Iris pigment epithelial cell (primary cell): ENCODE data around the gene KRTAP5-5.
"Not testable (repeated sequence)": the region's sequence is repeated elsewhere in the genome, so short reads cannot be mapped to it uniquely, and the experiment has no call there.

ENCODE experiments used
- DNase-seq: peaks from one replicate; pipeline ENCODE4 v3.0.0-alpha.2; 2011; ENCODE audit warnings: low read depth

The KRTAP5-5 gene, protein sequence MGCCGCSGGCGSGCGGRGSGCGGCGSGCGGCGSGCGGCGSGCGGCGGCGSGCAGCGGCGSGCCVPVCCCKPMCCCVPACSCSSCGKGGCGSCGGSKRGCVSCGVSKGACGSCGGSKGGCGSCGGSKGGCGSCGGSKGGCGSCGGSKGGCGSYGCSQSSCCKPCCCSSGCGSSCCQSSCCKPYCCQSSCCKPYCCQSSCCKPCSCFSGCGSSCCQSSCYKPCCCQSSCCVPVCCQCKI

DNA sequence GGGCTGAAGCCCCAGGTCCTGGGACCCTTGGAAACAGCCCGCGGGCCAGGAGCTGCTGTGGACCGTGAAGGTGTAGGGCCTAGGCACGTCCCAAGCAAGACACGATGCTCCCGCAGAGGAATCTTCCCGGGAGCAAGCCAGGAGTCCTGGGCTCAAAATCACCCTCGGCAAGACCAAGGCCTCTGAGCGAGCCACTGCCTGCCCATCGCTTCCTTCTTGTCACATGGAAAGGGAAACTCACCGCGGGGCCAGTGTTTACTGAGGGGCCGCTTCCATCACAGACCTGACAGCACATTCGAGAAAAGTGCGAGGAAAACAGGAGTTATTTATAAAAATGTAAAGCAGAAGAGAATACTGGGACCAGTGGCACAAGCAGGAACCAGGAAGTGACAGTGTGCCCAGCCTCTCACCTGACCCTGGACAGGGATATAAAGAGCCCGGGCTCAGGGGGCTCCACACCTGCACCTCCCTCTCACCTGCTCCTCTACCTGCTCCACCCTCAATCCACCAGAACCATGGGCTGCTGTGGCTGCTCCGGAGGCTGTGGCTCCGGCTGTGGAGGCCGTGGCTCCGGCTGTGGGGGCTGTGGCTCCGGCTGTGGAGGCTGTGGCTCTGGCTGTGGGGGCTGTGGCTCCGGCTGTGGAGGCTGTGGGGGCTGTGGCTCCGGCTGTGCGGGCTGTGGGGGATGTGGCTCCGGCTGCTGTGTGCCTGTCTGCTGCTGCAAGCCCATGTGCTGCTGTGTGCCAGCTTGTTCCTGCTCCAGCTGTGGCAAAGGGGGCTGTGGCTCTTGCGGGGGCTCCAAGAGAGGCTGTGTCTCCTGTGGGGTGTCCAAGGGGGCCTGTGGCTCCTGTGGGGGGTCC, at the start of gene KRTAP5-5:
KRTAP5-5 (plus strand) TSS at position 450 of the 860 bp plus-strand sequence; CDS start at position 516, 66 bp downstream.
- DNase-seq, result no peak

GRCh38 chr11:1581976-1582375, 47.6 kb upstream of the KRTAP5-5 start:
- DNase-seq, result no peak

- not testable (repeated sequence) for DNase-seq
Measured at GRCh38 chr11:1582909-1583308, 46.7 kb upstream of the KRTAP5-5 start.

DNA sequence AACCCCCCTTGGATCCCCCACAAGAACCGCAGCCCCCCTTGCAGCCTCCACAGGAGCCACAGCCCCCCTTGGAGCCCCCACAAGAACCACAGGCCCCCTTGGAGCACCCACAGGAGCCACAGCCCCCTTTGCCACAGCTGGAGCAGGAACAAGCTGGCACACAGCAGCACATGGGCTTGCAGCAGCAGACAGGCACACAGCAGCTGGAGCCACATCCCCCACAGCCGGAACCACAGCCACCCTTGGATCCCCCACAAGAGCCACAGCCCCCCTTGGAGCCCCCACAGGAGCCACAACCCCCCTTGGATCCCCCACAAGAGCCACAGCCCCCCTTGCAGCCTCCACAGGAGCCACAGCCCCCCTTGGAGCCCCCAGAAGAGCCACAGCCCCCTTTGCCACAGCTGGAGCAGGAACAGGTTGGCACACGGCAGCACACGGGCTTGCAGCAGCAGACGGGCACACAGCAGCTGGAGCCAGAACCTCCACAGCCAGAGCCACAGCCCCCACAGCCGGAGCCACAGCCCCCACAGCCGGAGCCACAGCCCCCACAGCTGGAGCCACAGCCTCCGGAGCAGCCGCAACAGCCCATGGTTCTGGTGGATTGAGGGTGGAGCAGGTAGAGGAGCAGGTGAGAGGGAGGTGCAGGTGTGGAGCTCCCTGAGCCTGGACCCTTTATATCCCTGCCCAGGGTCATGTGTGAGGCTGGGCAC, 44.8 kb upstream of the KRTAP5-5 start, which contains the start of gene KRTAP5-1:
KRTAP5-1 (minus strand) TSS at position 623 of the 710 bp plus-strand sequence; CDS start at position 589, 34 bp downstream.
- DNase-seq, result not testable (repeated sequence)

DNA sequence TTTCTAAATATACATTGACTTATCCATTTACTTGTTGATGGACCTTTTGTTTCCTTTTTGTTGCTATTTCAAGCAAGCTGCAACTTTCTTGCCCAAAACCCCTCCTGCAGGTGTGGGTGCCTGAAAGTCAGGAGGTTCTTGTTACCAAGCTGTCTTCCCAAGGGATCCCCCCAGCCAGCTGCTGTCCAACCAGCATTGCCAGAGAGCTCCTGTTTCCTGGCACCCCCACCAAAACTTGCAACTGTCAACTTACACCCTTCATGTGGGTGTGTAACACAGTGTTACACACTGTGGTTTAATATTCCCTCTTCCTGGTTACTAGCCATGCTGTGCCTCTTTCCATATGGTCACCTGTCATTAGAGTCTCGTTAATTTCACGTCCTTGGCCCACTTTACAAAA, 42.9 kb upstream of the KRTAP5-5 start:
- DNase-seq, result no peak

DNA sequence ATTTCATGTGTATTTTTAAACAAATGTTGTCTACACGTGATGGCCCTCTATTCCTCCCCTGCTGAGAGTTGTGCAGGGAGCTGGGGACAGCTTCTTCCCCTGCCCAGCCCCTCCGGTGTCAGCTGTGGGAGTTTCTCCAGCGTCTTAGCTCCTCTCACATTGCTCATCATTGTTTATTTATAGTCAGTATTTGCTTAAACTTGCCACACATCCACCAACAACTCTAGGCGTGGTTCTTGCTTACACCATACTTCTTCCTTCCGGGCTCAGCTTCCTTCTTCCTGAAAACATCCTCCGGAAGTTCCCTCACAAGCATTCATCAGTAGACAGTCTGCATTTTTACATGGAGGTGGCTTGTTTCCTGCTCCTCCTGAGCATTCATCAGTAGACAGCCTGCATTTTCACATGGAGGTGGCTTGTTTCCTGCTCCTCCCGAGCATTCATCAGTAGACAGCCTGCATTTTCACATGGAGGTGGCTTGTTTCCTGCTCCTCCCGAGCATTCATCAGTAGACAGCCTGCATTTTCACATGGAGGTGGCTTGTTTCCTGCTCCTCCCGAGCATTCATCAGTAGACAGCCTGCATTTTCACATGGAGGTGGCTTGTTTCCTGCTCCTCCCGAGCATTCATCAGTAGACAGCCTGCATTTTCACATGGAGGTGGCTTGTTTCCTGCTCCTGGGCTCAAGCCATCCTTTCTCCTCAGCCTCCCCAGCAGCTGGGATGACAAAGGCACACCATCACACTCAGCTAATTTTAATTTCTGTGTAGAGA, 40.2 kb upstream of the KRTAP5-5 start:
- not testable (repeated sequence) for DNase-seq

DNA sequence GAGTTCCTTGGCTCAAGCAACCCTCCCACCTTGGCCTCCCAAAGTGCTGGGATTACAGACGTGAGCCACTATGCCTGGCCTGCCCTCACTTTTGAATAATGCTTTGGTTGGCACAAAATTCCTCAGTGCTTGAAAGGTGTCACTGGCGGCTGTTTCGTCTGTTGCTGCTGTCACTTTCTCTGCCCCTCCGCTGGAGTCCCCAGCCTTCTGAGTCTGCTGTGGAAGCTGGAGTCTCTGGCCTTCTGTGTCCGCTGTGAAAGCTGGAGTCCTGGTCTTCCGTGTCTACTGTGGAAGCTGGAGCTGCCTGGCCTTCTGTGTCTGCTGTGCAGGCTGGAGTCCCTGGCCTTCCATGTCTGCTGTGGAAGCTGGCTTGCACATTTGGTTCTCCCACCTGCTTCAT, 39.6 kb upstream of the KRTAP5-5 start:
- DNase-seq, result no peak

DNA sequence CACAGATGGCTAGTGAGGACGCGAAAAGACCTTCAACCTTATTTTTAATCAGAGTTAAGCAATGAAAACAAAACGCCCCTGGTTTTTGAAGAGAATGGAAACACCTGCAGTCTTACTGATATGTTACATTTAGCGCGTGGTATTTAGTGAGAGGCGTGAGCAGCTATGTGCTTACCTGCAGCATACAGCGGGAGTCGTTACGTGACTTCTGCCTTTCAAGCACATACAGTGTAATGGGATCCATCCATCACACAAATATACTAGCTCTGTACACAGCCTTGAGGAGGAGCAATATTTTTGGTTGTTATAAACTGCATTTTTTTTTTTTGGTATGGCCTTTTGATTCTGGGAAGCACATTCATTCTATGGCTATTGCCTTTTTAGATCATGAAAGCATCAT, 36.9 kb upstream of the KRTAP5-5 start:
- DNase-seq, result no peak

DNA sequence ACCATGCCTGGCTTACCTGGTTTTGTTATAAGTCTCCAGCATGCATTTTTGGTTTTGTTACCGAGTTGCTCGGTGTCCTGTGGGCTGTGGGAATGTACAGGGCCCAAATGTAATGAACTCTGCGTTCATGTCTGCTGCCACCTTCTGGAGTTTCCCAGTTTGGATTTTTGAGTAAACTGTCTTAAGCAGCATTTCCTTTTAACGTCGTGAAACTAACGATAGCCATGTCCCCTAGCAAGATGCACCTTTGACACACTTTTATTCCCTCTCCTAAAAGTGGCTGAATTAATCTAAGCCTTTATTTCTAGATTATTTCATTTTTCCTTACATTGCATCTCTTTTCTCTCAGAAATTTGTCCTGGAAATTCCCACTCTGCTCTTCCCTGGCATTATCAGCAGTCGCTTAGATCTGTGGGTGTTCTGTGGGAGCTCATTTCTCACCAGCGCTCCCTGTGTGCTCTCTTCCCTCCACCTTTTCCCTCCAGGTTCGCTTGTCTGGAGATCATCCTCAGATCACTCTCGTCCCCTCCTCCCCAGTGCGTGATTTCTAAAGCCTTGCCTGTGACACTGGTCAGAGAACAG, 33.5 kb upstream of the KRTAP5-5 start:
- not testable (repeated sequence) for DNase-seq

GRCh38 chr11:1596576-1597121, 32.9 kb upstream of the KRTAP5-5 start:
- not testable (repeated sequence) for DNase-seq

GRCh38 chr11:1597331-1597993, 32.1 kb upstream of the KRTAP5-5 start:
- DNase-seq, result no peak

- DNase-seq, result no peak
Measured at GRCh38 chr11:1597994-1598380, 31.6 kb upstream of the KRTAP5-5 start, which contains the start of gene KRTAP5-2. Gene KRTAP5-2 (minus strand): TSS chr11:1598294. CDS start chr11:1598250, 44 bp downstream.

DNA sequence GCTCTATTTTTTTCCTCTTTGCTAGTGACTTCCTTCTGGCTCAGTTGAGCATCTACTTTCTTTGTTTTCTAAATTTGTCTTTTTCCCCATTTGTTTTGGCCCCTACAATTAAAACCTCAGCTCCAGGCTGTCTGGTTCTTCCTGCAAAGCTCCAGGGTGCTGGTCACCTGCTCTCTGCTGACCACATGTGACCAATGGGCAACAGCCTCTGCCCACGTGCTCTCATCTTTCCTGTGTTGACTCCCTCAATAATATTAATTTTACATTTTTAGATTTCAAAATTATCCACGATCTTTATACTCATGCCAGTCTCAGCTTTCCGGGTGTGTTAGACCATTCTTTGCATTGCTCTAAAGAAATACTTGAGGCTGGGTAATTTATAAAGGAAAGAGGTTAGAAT, 31.2 kb upstream of the KRTAP5-5 start:
- DNase-seq, result not testable (repeated sequence)

- DNase-seq, result no peak
Measured at GRCh38 chr11:1598816-1599215, 30.8 kb upstream of the KRTAP5-5 start.

DNA sequence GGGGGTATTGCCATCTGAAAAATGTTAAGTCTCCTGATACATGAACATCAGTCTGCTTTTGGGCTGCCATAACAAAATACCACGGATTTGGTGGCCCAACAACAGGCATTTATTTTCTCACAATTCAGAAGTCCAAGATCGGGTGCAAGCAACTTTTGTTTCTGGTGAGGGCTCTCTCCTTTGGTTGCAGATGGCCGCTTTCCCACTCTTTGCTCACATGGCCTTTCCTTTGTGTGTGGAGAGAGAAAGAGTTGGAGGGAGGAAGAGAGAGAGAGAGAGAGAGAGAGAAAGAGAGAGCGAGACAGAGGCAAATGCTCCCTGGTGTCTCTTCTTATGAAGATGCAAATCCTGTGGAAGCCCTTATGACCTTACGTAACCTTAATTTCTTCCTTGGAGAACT, 28.9 kb upstream of the KRTAP5-5 start:
- DNase-seq, result no peak

DNA sequence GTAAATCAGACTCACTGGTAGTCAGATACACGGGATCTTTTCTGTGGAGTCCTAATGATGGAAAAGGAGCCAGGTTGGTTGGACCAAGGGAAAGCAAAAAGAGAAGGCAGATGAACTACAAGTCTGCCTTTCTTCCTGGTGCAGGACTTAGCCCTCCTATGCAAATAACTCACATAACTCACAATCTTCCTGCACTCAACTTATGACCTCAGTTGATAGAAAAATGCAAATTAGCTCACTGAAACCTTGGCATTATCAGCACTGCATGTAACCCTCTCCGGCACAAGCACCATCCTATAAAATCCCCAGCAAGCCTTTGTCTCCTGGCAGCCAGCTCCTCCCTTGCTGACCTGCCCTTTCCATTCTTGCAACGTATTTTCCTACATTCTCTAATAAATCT, 27.9 kb upstream of the KRTAP5-5 start:
- not testable (repeated sequence) for DNase-seq

DNA sequence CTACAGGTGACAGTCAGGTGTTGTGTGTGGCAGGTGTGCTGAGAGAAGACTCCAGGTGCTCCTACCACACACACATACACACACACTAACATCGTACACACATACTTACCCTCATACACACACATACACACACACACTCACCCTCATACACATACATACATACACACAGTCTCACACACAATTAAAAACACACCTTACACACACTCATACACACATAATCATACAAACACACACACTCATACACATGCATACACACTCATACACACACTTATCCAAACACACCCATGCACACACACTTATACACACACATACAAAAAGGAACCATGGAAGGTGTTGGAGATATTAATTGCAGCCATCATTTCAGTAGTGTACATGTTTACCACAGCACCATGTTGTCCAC, 25.9 kb upstream of the KRTAP5-5 start:
- no peak for DNase-seq

GRCh38 chr11:1604181-1604580, 25.4 kb upstream of the KRTAP5-5 start:
- no peak for DNase-seq

DNA sequence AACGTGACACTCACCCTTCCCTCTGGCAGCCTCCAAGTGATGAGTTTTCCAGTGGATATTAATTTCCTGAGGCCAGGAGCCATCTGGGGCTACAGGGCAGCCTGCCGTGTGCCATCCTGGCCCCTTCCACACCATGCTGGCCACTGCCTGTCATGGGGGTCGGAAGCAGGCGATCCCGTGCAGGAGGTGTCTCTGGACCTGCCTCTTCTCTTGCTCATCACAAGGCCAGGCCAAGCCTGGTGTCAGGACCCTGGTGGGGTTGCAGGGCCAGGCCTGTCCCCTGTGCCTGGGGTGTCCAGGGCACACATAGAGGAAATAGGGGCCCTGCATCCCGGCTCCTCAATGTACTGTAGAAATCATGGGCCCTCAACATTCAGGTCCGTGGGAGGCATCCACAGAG, 24.9 kb upstream of the KRTAP5-5 start:
- no peak for DNase-seq

- not testable (repeated sequence) for DNase-seq
Measured at GRCh38 chr11:1605923-1606322, 23.7 kb upstream of the KRTAP5-5 start.
